ENCODE measurements around the gene PPIP5K2.
"Not testable (repeated sequence)": the region's sequence is repeated elsewhere in the genome, so short reads cannot be mapped to it uniquely, and the experiment has no call there.

Gene PPIP5K2

GRCh38 chr5:103217101-103217500 is 97.0 kb downstream of the PPIP5K2 start:
- no peak for TF ChIP-seq CTCF (conservative IDR thresholded peaks at IDR 0.05)
- no peak overlapping the region for H3K27ac ChIP-seq

GRCh38 chr5:103218164-103218563 is 98.1 kb downstream of the PPIP5K2 start:
- TF ChIP-seq CTCF (conservative IDR thresholded peaks at IDR 0.05): no peak
- no peak overlapping the region for H3K27ac ChIP-seq

- not testable (repeated sequence) for H3K27ac ChIP-seq
Observed at GRCh38 chr5:103219074-103219473, 99.0 kb downstream of the PPIP5K2 start.

- H3K27ac ChIP-seq: no peak overlapping the region
- no peak for TF ChIP-seq CTCF (conservative IDR thresholded peaks at IDR 0.05)
Observed at GRCh38 chr5:103223031-103223955, 103.2 kb downstream of the PPIP5K2 start.

GRCh38 chr5:103224118-103224893 is 104.2 kb downstream of the PPIP5K2 start:
- H3K27ac ChIP-seq: no peak overlapping the region
- peak; percentile 80 for TF ChIP-seq CTCF (conservative IDR thresholded peaks at IDR 0.05)

GRCh38 chr5:103224894-103225246 is 104.8 kb downstream of the PPIP5K2 start:
- TF ChIP-seq CTCF (conservative IDR thresholded peaks at IDR 0.05): peak; percentile 52
- H3K27ac ChIP-seq: no peak overlapping the region

- no peak overlapping the region for H3K27ac ChIP-seq
Observed at GRCh38 chr5:103228061-103228460, 108.0 kb downstream of the PPIP5K2 start.

More at GRCh38 chr5:103228061-103228460, 108.0 kb downstream of the PPIP5K2 start:
- TF ChIP-seq CTCF (conservative IDR thresholded peaks at IDR 0.05): no peak

All from VCaP (cell line).